H9 (cell line): ENCODE measurements around the gene CCSER1. TPM values are rescaled to one million over a fixed set of nuclear protein-coding genes. Genes with fewer than 3 reads are reported as not detected.
A peak's percentile ranks its signal among the peaks of the same experiment; 100 is the strongest.

Experiments used
- DNase-seq: peaks from one replicate; pipeline ENCODE4 v3.0.0-alpha.2; 2017
- H2AFZ ChIP-seq: one replicate; pipeline ENCODE4 v1.6.1; 2013; ENCODE audit warnings: mild to moderate bottlenecking, low read length, control low read depth, moderate library complexity
- H2AK5ac ChIP-seq: 2 replicates; pipeline ENCODE4 v1.6.1; 2013; ENCODE audit warnings: low read length, control low read depth, mixed read lengths; ENCODE audit not compliant: insufficient read length
- H2BK120ac ChIP-seq: one replicate; pipeline ENCODE4 v1.6.1; 2013; ENCODE audit warnings: low read depth, mild to moderate bottlenecking, low read length, control low read depth, inconsistent platforms; ENCODE audit not compliant: poor library complexity, severe bottlenecking
- H2BK12ac ChIP-seq: 2 replicates; pipeline ENCODE4 v1.6.1; 2013; ENCODE audit warnings: low read length, control low read depth, mixed read lengths, low read depth; ENCODE audit not compliant: insufficient read length
- H2BK15ac ChIP-seq: 2 replicates; pipeline ENCODE4 v1.6.1; 2013; ENCODE audit warnings: low read depth, low read length, control low read depth
- H2BK20ac ChIP-seq: one replicate; pipeline ENCODE4 v1.6.1; 2013; ENCODE audit warnings: low read depth, mild to moderate bottlenecking, low read length, control low read depth, inconsistent platforms; ENCODE audit not compliant: poor library complexity, severe bottlenecking
- H2BK5ac ChIP-seq: 2 replicates; pipeline ENCODE4 v1.6.1; 2013; ENCODE audit warnings: low read length, control low read depth, mixed read lengths; ENCODE audit not compliant: insufficient read length
- H3K14ac ChIP-seq: 2 replicates; pipeline ENCODE4 v1.6.1; 2013; ENCODE audit warnings: low read length, control low read depth; ENCODE audit not compliant: insufficient read depth
- H3K18ac ChIP-seq: 2 replicates; pipeline ENCODE4 v1.6.1; 2013; ENCODE audit warnings: low read depth, mild to moderate bottlenecking, mixed read lengths, low read length, control low read depth; ENCODE audit not compliant: insufficient read length
- H3K23ac ChIP-seq: 2 replicates; pipeline ENCODE4 v1.6.1; 2013; ENCODE audit warnings: low read length, control low read depth, mixed read lengths, low read depth; ENCODE audit not compliant: insufficient read length
- H3K23me2 ChIP-seq: 2 replicates; pipeline ENCODE4 v1.6.1; 2013; ENCODE audit warnings: low read depth, mild to moderate bottlenecking, mixed read lengths, low read length, control low read depth; ENCODE audit not compliant: insufficient read length, poor library complexity, severe bottlenecking
- H3K27ac ChIP-seq: 2 replicates; pipeline ENCODE4 v1.5.1; 2013; ENCODE audit warnings: low read length, control low read depth, mixed read lengths, low read depth; ENCODE audit not compliant: insufficient read length
- H3K27me3 ChIP-seq: 2 replicates; pipeline ENCODE4 v1.6.1; 2013; ENCODE audit warnings: low read length, control low read depth, inconsistent platforms; ENCODE audit not compliant: insufficient read depth
- H3K4ac ChIP-seq: 2 replicates; pipeline ENCODE4 v1.6.1; 2013; ENCODE audit warnings: low read depth, mild to moderate bottlenecking, control low read depth, inconsistent platforms, low read length, moderate library complexity
- H3K4me1 ChIP-seq: 2 replicates; pipeline ENCODE4 v1.6.1; 2013; ENCODE audit warnings: low read length, control low read depth, inconsistent platforms; ENCODE audit not compliant: insufficient read depth
- H3K4me2 ChIP-seq: 2 replicates; pipeline ENCODE4 v1.6.1; 2013; ENCODE audit warnings: low read length, control low read depth, mixed read lengths; ENCODE audit not compliant: insufficient read length, insufficient read depth
- H3K56ac ChIP-seq: 2 replicates; pipeline ENCODE4 v1.6.1; 2013; ENCODE audit warnings: low read depth, mild to moderate bottlenecking, mixed read lengths, low read length, control low read depth; ENCODE audit not compliant: insufficient read length
- H3K79me1 ChIP-seq: 2 replicates; pipeline ENCODE4 v1.6.1; 2013; ENCODE audit warnings: low read depth, mild to moderate bottlenecking, moderate library complexity, low read length, control low read depth, inconsistent platforms; ENCODE audit not compliant: insufficient read depth, poor library complexity, severe bottlenecking
- H3K79me2 ChIP-seq: 2 replicates; pipeline ENCODE4 v1.6.1; 2013; ENCODE audit warnings: low read length, control low read depth, inconsistent platforms; ENCODE audit not compliant: insufficient read depth
- H3K9ac ChIP-seq: 2 replicates; pipeline ENCODE4 v1.6.1; 2013; ENCODE audit warnings: low read length, control low read depth, mixed read lengths; ENCODE audit not compliant: insufficient read length; ENCODE audit errors: extremely low read depth
- H3K9me3 ChIP-seq: one replicate; pipeline ENCODE4 v1.6.1; 2013; ENCODE audit warnings: low read depth, low read length, inconsistent platforms; ENCODE audit not compliant: control insufficient read depth
- H3T11ph ChIP-seq: one replicate; pipeline ENCODE4 v1.6.1; 2013; ENCODE audit warnings: mild to moderate bottlenecking, low read length, control low read depth, inconsistent platforms
- H4K20me1 ChIP-seq: one replicate; pipeline ENCODE4 v1.6.1; 2013; ENCODE audit not compliant: control insufficient read depth, insufficient read length, insufficient read depth
- H4K5ac ChIP-seq: 2 replicates; pipeline ENCODE4 v1.6.1; 2013; ENCODE audit warnings: low read depth, mild to moderate bottlenecking, mixed read lengths, low read length, control low read depth; ENCODE audit not compliant: insufficient read length
- H4K8ac ChIP-seq: replicated peaks from 2 replicates; pipeline ENCODE4 v1.6.1; 2013; ENCODE audit warnings: low read length, control low read depth, mixed read lengths, low read depth; ENCODE audit not compliant: insufficient read length
- H4K91ac ChIP-seq: 2 replicates; pipeline ENCODE4 v1.6.1; 2013; ENCODE audit warnings: low read depth, mild to moderate bottlenecking, moderate library complexity, mixed read lengths, low read length, control low read depth; ENCODE audit not compliant: insufficient read length
- H3K27ac Mint-ChIP-seq, 3 experiments: 2 replicates in 2 of 3; 3 replicates in 1 of 3; pipeline ENCODE4 v1.8.0; 2020 to 2021; ENCODE audit warnings: mixed read lengths in 3 of 3, mild to moderate bottlenecking in 1 of 3, moderate library complexity in 1 of 3
- H3K27me3 Mint-ChIP-seq: 2 replicates; pipeline ENCODE4 v1.8.0; 2021; ENCODE audit warnings: low read depth, mild to moderate bottlenecking, moderate library complexity, mixed read lengths
- H3K36me3 Mint-ChIP-seq, 3 experiments: 2 replicates in 2 of 3; 3 replicates in 1 of 3; pipeline ENCODE4 v1.8.0; 2020 to 2021; ENCODE audit warnings: low read depth in 3 of 3, mixed read lengths in 3 of 3; ENCODE audit not compliant: insufficient read depth in 1 of 3
- H3K4me1 Mint-ChIP-seq, 2 experiments: 2 replicates each; pipeline ENCODE4 v1.8.0; 2020; ENCODE audit warnings: mixed read lengths in 2 of 2
- H3K4me3 Mint-ChIP-seq, 2 experiments: 2 replicates in 1 of 2; 3 replicates in 1 of 2; pipeline ENCODE4 v1.8.0; 2020 to 2021; ENCODE audit warnings: mild to moderate bottlenecking in 2 of 2, mixed read lengths in 2 of 2, moderate library complexity in 1 of 2
- H3K9me3 Mint-ChIP-seq, 2 experiments: 2 replicates in 1 of 2; 3 replicates in 1 of 2; pipeline ENCODE4 v1.8.0; 2020; ENCODE audit warnings: mild to moderate bottlenecking in 2 of 2, mixed read lengths in 2 of 2, moderate library complexity in 1 of 2
- total RNA-seq: library from RNA; stranded (reverse); gene quantifications from 2 replicates; pipeline ENCODE4 v1.2.1, GENCODE V29; 2021
- TF ChIP-seq, protein P1 (sequence below): fragments of 200-600 bp; sonication (generic); conservative IDR thresholded peaks from 3 replicates; pipeline ENCODE4 v1.8.0; 2021; ENCODE audit warnings: antibody characterized with exemption, mild to moderate bottlenecking

Gene CCSER1
- total RNA-seq, 1 experiment from 2014 or later, result 0.37 TPM

DNA sequence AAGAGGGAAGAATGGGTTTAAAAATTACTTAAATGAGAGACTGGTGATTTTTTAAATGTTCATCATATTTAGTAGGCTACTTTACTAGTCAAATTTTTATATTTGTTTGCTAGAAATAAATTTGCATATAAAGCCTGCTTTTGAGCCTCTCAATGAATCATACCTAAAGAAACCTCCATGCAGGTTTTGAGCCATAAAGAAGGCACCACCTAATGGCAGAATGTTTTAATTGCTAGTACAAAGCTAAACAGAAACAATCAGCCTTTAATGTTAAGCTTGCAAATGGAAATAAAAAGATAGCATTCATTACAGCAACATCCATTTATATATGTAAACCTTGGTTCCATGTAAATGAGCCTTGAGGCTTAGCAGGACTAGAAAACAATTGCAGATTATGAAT is 989.7 kb downstream of the CCSER1 start:
- Histone ChIP-seq H2BK12ac (no peak overlapping the region), H3K23me2 (no peaks in the 10 kb centered on the region), H3K9ac (no peak overlapping the region), H3K27me3 (no peaks in the 10 kb centered on the region), H4K20me1 (no peaks in the 10 kb centered on the region), H2BK15ac (no peak overlapping the region), H2AFZ (no peak overlapping the region), H4K91ac (no peak overlapping the region), H3K79me1 (no peaks in the 10 kb centered on the region), H3K9me3 (no peaks in the 10 kb centered on the region), H2AK5ac (no peak overlapping the region), H4K5ac (no peak overlapping the region), H3K4me1 (no peaks in the 10 kb centered on the region), H3K18ac (no peak overlapping the region), H3K79me2 (no peaks in the 10 kb centered on the region), H2BK5ac (no peak overlapping the region), H3K4me2 (no peak overlapping the region), H2BK20ac (no peak overlapping the region), H2BK120ac (no peak overlapping the region), H3K4ac (no peak overlapping the region), H3K56ac (no peak overlapping the region), H3K23ac (no peak overlapping the region), H3K27ac (no peak overlapping the region), H3K14ac (no peak overlapping the region), H3T11ph (no peak overlapping the region), H4K8ac (no peak overlapping the region)
- H3K27ac Mint-ChIP-seq, result no peak overlapping the region
- no peak overlapping the region for H3K4me3 Mint-ChIP-seq
- H3K9me3 Mint-ChIP-seq, result peaks cover 6 to 7% of the 10 kb centered on the region in 2 experiments
- no peaks in the 10 kb centered on the region for H3K27me3 Mint-ChIP-seq
- no peak for DNase-seq
- TF ChIP-seq, protein P1, sequence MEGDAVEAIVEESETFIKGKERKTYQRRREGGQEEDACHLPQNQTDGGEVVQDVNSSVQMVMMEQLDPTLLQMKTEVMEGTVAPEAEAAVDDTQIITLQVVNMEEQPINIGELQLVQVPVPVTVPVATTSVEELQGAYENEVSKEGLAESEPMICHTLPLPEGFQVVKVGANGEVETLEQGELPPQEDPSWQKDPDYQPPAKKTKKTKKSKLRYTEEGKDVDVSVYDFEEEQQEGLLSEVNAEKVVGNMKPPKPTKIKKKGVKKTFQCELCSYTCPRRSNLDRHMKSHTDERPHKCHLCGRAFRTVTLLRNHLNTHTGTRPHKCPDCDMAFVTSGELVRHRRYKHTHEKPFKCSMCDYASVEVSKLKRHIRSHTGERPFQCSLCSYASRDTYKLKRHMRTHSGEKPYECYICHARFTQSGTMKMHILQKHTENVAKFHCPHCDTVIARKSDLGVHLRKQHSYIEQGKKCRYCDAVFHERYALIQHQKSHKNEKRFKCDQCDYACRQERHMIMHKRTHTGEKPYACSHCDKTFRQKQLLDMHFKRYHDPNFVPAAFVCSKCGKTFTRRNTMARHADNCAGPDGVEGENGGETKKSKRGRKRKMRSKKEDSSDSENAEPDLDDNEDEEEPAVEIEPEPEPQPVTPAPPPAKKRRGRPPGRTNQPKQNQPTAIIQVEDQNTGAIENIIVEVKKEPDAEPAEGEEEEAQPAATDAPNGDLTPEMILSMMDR, result peak; percentile 58
- peaks cover 6 to 8% of the 10 kb centered on the region in 2 experiments; a peak in 3 of 4 replicates for H3K4me1 Mint-ChIP-seq
- peaks cover 2 to 13% (median 9%) of the 10 kb centered on the region in 3 experiments; a peak in 6 of 7 replicates for H3K36me3 Mint-ChIP-seq
